Stimulated activated naive CD4-positive, alpha-beta T cell (primary cell): ENCODE measurements around the gene ITFG1.
A peak's percentile ranks its signal among the peaks of the same experiment; 100 is the strongest.
"Not testable (repeated sequence)": the region's sequence is repeated elsewhere in the genome, so short reads cannot be mapped to it uniquely, and the experiment has no call there.

Source experiments
- DNase-seq, 6 experiments: peaks; one replicate each; lab custom pipeline; 2025; lab: John Stamatoyannopoulos, UW

The ITFG1 gene

GRCh38 chr16:47152501-47152900 is 308.4 kb downstream of the ITFG1 start:
- DNase-seq: not testable (repeated sequence)

DNA sequence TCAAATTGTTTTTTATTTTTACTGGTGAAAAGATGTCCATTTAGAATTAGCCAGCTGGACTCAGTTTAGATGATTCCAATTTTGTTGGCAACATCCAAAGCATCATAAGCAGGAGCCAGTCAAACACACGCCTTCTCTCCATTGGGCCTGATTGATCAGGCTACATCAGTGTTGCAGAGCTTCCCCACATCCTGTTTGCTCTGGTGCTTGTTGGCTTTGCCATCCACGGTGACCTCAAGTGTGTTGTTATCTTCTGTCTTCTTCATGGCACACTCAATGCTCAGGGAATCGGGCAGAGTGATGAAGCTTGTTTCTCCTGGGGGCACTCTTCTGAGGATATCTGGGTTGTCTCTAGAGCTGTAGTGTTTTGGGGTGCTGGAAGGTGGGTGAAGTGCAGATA is 310.8 kb downstream of the ITFG1 start:
- DNase-seq: no peak

- DNase-seq: no peak
Measured at GRCh38 chr16:47144559-47144877, 316.3 kb downstream of the ITFG1 start.

GRCh38 chr16:47143677-47144558 is 316.9 kb downstream of the ITFG1 start, which contains the start of gene NETO2:
TSS of gene NETO2 (minus strand) at chr16:47143945. CDS start at chr16:47143612, 333 bp downstream.
- DNase-seq: peak in 4 of 6 experiments; percentile 21 to 35 (median 25)

DNA sequence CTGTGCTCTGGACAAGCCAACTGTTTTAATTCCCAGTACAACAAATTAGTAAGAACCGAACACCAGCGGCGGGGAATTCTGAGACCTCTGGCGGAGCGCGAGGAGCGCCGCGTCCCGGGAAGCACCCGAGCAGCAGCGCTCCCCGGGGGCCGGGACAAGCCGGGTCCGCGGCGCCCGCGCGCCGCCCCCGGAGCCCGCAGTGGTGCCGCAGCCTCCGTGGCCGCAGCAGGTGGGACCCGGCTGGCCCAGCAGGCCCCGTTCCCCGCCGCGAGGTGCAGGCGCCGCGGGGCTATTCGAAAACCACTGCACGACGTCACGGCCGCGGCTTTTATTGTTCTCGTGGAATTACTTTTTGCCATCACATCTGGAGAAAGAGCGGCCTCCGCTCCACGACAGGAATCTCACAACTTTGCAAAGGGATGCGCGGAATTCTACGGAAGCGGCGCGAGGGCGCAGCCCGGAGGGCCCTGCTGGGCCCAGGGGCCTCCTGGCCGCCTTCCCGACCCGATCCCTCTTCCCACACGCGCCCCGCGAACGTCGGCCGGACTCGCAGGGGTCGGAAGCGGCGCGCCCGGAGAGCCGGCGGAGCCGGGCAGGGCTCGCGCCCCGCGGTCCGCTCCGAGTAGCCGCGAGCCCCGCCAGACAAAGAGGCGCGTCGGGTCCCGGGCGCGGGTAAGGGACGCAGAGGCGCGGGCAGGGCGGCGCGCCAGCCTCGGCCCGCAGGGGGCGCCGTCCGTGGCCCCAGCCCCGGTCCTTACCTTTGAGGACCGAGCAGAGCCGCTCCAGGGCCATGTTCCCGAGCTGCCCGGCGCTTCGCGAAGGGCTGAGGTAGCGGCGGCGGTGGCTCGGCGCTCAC is 317.8 kb downstream of the ITFG1 start:
- peak in 4 of 6 experiments; percentile 2 to 54 (median 19) for DNase-seq

- peak in 2 of 6 experiments; percentile 5 to 17 for DNase-seq
Measured at GRCh38 chr16:47142486-47142820, 318.4 kb downstream of the ITFG1 start.

DNA sequence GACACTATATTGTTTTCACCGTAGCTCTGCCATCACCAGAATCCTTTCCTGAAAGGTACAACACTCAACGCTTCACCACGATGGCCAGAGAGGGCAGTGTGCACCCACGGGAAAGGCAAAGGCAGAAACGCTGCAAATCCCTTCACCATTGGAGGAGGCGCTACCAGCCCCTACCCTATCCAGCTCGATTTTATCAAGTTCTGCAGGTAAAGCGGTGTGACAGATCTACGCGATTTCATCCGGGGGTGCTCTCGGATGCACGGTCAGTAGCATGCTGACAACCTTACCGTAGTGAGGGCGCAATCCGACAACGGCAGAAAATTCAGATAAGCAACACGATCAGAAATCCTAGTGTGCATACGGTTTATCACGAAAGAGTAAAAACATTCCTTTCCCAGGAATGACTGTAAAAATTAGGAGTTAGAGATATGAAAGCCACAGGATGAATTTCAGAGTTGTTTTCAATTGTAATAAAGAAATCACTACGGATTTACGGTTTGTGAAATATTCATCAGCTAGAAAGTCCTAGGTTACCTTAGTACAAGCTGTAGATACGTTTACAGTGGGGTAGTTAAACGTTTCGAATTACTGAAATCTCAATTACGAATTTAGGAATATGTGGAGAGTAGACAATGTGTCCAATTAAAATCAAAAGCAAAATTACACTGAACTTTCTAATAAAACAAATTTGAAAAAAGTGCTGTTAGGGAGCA is 318.9 kb downstream of the ITFG1 start:
- peak; percentile 54 to 78 (median 60) for DNase-seq

GRCh38 chr16:47140686-47141085 is 320.2 kb downstream of the ITFG1 start:
- no peak for DNase-seq

DNA sequence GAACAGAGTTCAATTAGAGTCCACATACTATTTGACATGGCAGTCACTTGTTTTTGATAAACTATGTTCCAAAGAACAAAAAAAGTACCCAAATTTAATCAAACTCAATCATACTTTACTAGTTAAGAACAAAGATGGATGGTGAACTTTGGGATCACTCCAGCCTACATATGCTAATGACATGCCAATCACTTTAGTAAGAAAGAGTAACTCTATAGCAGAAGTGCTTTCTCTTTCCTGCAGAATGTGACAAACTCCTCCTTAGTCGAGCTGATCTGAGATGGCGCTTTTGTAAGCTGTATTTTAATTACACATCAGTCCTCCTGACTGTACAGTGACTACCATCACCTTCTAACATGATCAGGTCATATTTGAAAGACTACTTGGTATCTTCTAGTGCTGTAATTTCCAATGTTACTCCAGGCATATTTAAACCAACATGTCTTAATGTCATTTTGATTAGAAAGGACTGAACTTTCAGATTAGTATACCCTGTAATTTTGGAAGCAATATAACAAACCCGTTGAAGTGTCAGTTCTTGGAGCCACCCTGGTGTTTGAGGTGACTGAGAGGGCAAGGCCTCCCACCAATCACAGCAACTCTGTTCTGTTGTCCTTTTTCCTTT is 321.2 kb downstream of the ITFG1 start:
- DNase-seq: no peak

- DNase-seq: not testable (repeated sequence)
Measured at GRCh38 chr16:47137925-47138324, 322.9 kb downstream of the ITFG1 start.

DNA sequence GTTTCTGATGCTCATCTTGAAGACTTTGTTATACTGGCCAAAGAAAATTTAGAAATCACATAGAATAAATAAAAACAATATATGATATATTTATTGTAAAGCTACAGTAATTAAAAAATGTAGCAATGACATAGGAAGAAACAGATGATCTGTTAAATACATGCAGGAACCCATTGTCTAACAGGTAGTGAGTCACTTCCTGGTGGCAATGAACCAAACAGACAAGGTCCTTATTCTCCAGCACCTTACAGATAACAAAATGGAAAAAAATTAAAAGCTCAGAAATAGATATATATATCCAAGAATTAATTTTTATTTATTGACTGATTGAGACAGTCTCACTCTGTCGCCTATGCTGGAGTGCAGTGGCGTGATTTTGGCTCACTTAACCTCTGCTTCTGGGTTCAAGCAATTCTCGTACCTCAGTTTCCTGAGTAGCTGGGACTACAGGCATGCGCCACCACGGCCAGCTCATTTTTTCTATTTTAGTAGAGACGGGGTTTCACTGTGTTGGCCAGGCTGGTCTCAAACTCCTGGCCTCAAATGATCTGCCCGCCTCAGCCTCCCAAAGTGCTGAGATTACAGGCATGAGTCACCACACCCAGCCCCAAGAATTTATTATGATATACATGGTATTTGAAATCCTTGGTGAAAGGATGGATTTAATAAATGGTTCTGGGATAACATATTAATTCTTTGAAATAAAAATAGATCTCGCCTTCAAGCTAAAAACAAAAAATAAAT is 324.6 kb downstream of the ITFG1 start:
- DNase-seq: no peak

- no peak for DNase-seq
Measured at GRCh38 chr16:47134550-47134949, 326.3 kb downstream of the ITFG1 start.

GRCh38 chr16:47132308-47132707 is 328.6 kb downstream of the ITFG1 start:
- DNase-seq: no peak

- DNase-seq: no peak
Measured at GRCh38 chr16:47129755-47130435, 331.0 kb downstream of the ITFG1 start.

GRCh38 chr16:47127541-47127940 is 333.3 kb downstream of the ITFG1 start:
- DNase-seq: no peak

DNA sequence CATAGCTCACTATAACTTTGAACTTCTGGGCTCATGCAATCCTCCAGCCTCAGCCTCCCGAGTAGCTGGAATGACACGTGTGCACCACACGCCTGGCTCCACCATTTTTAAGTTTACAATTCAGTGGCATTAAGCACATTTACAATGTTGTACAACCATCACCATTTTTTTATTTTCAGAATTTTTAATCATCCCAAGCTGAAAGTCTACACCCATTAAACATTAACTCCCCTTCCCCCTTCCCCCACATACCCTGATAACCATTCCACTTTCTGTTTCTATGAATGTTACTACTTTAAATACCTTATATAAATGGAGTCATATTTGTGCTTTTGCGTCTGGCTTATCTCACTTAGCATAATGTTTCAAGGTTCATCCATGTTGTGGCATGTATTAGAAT is 335.1 kb downstream of the ITFG1 start:
- no peak for DNase-seq

DNA sequence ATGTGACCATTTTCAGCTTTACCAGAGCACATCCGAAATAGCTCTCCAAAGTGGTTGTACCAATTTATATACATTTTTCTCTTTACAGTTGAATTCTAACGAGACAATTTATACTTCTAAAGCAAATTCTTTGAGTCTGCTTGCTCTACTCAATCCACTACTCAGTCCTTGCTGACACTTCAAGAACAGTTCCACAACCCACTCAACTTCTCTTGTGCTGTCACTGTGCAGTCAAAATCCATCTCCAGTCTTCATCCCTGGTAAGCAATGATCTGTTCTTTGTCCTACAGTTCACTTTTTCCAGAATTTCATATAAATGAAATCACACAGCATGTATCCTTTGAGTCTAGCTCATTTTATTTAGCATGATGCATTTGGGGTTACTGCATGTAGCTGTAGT is 347.7 kb downstream of the ITFG1 start:
- no peak for DNase-seq

GRCh38 chr16:47110939-47111338 is 349.9 kb downstream of the ITFG1 start:
- no peak for DNase-seq

DNA sequence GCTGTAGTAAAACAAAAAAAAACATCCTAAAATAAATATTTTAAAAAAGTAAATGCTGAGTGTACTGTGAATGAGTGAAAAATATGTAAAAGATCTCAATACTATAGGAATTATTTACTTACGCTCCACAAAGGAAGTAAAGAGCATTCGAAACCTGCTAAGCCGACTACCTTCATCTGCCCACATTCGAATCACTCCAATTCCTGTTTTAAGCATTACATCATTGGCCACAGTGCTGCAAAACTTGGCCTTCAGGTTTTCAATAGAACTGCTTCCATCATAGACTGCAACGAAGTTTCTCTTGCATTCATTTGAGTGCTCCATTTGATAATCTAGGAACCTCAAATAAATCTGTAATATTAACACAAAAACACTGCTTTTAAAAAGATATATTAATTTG is 351.5 kb downstream of the ITFG1 start:
- DNase-seq: no peak
